ENCODE results near the gene CA5A.
"Not testable (repeated sequence)": the region's sequence is repeated elsewhere in the genome, so short reads cannot be mapped to it uniquely, and the experiment has no call there.

CA5A gene

DNA sequence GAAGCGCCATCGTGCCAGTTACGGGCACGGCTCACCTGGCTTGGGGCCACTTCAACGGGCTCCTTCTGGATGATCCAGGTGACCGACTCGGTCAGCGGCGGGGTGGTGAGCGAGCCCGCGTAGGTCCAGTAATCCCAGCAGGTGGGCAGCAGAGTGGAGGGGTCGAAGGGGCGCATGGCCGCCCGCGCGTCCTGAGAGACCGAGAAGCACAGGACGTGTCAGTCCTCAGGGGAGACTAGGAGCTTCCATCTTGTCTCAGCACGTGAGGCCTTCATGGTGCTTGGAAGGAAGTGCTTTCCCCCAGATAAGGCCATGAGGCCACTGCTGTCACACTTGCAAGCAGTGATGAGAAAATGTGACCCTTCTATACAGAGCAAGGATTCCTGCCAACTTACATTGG lies 44.6 kb downstream of the CA5A start:
- DNase-seq = no peak

GRCh38 chr16:87889762-87890161 lies 46.6 kb downstream of the CA5A start:
- DNase-seq = not testable (repeated sequence)

- not testable (repeated sequence) for DNase-seq
These were observed 48.0 kb downstream of the CA5A start for GRCh38 chr16:87888346-87888745.

GRCh38 chr16:87887931-87888330 lies 48.4 kb downstream of the CA5A start:
- not testable (repeated sequence) for DNase-seq

DNA sequence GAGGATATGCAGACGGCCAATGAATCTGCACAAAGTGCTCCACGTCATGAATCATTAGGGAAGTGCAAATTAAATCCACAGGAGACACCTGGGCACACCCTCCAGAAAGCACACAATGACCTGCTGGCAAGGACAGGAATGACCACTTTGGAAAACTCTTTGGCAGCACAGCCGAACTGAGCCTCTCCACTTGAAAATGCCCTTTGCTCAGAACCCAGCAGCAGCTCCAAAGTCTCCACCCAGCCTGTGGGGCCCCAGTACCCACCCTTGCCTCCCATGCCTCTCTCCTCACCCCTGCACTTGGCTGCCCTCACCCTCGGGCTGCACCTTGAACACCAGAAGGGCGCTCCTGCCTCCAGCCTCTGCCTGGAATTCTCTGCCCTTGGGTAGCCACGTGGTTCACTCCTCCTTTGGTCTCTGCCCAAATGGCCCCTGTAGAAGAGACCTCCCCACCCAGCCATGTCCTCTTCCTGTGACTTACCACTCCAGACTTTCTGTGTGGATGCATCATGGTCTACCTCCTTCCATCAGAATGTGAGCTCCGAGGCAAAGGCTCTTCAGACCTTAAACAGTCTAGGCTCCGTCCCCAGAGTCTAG lies 50.9 kb downstream of the CA5A start:
- not testable (repeated sequence) for DNase-seq

DNA sequence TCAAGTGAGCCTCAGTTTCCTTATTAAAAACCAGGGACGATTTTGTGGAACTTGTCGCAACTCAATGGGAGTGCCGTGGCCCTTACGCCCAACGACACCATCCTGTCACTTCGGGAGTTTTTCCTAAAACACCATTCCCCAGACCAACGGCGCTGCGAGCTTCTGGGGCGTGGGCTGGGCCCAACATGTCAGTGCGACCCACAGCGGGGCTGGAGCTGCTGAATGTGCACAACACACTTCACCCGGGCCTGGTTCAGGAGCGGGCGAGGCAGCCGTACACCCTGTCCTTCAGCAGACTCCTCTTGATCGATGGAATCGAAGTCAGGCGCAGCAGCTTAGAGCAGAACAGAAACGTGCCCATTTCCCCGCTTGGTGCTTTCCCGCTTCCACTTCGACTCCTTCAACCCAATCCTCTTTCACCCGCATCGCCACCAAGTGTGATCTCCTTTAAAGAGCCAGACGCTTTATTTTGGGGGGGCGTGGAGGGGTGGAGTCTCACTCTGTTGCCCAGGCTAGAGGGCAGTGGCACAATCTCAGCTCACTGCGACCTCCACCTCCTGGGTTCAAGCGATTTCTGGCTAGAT lies 53.8 kb downstream of the CA5A start:
- DNase-seq = no peak

DNA sequence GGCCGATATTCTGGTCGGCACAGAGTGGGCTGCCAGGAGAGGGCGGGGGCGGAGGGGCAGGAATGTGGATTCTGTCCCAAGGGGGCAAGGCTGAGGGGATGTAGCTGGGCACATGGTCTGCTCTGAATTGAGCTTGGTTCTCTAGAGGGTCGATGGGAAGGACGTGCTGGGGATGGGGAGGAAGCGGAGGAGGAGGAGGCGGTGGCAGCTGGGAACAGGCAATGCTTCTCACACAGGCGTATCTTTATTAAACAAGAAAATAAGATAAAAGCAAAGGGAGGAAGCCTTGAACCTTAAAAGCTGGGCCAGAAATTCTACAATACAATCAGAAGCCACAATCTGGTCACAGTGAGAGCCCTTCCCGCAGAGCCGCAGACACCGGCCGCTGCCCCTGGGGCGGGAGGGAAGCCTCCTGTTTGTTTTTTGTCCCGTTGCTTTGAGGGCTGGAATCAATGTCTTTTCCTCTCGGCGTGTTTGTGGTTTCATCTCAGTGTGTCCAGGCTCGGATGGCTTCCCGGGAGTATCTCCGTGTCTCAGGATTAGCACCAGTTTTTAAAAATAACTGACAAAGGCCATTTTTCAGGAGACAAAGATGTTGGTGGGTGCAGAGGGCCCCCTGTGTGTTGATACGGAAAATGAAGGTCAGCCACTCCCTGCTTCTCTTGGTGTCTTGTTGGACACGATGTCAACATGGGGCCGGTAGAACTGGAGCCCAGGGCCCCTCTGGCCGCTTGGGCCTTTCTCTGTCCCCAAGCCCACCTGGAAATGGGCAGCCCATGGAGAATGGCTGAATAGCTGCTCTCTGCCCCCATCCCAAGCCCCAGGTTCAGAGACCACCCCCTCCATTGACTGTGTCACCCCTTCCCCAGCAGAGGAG lies 54.8 kb downstream of the CA5A start:
- DNase-seq = no peak

DNA sequence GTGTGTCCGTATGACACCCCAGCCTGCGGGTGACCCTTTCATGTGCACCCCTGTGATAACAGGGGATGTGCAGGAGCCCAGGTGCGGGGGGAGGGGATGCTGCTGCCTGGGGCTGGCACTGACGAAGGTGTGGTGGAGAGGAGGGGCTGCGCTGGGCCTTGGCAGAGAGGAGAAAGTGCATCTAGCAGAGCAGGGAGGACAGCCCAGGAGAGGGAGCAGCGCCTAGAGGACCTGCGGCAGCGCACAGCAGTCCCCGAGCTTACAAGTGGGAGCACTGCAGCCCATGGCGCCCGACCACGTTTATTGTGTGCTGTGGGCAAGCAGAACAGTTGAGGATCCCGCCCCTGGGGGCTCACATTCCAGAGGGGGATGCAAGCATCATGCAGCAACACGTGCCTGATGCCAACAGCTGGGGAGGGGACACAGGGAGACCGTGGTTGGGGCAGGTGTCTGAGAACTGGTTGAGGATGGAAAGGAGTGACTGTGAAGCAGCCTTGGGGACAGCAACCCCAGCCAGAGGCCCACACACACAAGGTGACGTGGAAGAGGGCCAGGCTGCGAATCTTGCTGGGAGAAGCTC lies 56.1 kb downstream of the CA5A start:
- DNase-seq = no peak

DNA sequence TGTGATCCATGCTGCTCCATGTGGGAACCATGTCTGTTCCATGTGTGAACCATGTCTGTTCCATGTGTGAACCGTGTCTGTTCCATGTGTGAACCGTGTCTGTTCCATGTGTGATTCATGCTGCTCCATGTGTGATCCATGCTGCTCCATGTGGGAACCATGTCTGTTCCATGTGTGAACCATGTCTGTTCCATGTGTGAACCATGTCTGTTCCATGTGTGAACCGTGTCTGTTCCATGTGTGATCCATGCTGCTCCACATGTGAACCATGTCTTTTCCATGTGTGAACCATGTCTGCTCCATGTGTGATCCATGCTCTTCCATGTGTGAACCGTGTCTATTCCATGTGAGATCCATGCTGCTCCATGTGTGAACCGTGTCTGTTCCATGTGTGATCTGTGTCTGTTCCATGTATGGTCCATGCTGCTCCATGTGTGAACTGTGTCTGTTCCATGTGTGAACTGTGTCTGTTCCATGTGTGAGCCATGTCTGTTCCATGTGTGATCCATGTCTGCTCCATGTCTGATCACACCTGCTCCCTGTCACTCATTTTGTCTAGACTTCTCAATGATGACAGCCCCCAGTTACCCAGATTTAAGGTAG lies 56.8 kb downstream of the CA5A start:
- not testable (repeated sequence) for DNase-seq

- no peak for DNase-seq
These were observed 57.6 kb downstream of the CA5A start for GRCh38 chr16:87878704-87879103.

GRCh38 chr16:87877942-87878507 lies 58.3 kb downstream of the CA5A start:
- no peak for DNase-seq

GRCh38 chr16:87874639-87875427 lies 61.5 kb downstream of the CA5A start:
- no peak for DNase-seq

DNA sequence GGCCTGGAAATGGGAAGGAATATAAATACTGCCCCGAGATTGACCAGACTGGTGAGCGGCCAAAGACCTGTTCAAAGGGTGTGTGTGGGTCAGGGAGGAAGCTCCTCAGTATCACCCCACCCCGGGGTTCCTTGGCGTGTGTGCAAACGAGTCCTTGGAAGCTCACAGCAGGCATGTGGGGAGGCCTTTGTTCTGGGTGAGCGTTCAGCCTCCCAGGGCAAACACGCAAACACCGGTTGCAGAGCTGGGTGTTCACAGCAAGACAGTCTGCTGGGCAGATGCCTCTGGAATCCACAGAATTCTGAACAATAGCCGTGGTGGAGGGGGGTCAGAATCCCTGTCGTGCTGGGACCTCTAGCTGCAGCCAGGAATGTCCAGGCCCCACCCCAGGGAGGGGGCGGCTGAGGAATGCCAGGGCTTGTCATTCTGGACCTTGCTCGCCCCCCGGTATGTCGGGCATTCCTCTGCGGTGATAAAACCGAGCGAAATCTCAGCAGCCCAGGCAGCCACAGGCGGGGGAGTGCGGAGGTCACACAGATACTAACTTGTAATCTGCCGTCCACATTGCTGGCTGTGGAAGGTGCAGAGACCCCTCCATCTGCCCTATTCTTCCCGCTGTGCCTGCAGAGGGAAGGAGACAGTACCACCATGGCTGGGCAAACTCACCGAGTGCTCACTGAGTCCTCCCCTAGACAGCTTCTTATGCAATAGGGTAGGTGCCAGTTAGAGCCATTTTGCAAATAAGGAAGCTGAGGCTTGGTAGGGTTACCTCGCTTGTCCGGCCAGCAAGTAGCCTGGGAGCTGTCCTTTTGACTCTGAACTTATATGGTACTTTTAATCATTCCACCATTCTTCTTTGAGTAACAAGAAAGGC lies 65.7 kb downstream of the CA5A start:
- not testable (repeated sequence) for DNase-seq

GRCh38 chr16:87869879-87870417 lies 66.4 kb downstream of the CA5A start:
- not testable (repeated sequence) for DNase-seq

GRCh38 chr16:87869061-87869878 lies 67.1 kb downstream of the CA5A start, which contains the start of gene SLC7A5:
SLC7A5 (minus strand) TSS chr16:87869507; CDS start chr16:87869422, 85 bp downstream.
- DNase-seq = peak in 1 of 2 experiments; percentile 80

GRCh38 chr16:87868254-87869029 lies 67.9 kb downstream of the CA5A start:
- not testable (repeated sequence) for DNase-seq

- DNase-seq = not testable (repeated sequence)
These were observed 70.3 kb downstream of the CA5A start for GRCh38 chr16:87865902-87866555.
